ENCODE measurements around the gene USF3. TPM values are rescaled to one million over a fixed set of nuclear protein-coding genes. Genes with fewer than 3 reads are reported as not detected.

The USF3 gene
- polyA plus RNA-seq, 1 donor from 2014 or later, result 15.4 TPM

DNA sequence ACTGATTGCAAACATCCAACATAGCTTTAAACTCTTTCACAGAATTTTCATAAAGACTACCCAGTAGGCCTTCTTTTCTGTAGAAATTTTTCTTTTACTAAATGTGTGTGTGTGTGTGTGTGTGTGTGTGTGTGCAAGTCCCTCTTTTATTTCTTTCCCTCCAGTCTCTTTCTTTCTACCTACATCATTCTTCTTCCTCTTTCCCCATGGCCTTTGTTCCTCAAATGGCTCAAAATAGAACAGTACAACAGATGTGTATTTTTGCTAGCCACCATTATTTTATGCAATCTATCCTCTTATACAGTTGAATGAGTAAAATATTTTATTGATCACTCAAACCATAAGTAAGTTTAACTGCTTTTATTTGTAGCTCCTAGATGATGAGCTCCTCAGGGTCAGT, 76.4 kb downstream of the USF3 start:
- Histone ChIP-seq H3F3A (ENCODE audit: insufficient read depth, low read length, poor library complexity, severe bottlenecking) (no peaks in the 10 kb centered on the region), H3K9ac (ENCODE audit: low read length) (no peak overlapping the region), H3K9me3 (ENCODE audit: low read length) (no peaks in the 10 kb centered on the region), H3K4me2 (ENCODE audit: low read length) (no peak overlapping the region), H3K27ac (ENCODE audit: low read length) (no peak overlapping the region), H3K4me3 (ENCODE audit: low read length) (no peak overlapping the region), H3K27me3 (ENCODE audit: insufficient read depth, low read depth, low read length) (no peaks in the 10 kb centered on the region), H3K9me2 (ENCODE audit: insufficient read depth, low read length) (no peaks in the 10 kb centered on the region), H4K20me1 (ENCODE audit: insufficient read depth) (no peaks in the 10 kb centered on the region), H2AFZ (ENCODE audit: low read depth, low read length) (no peak overlapping the region), H3K36me3 (ENCODE audit: insufficient read depth, low read length) (no peaks in the 10 kb centered on the region), H3K79me2 (replicated peaks; ENCODE audit: insufficient read depth, low read length) (no peaks in the 10 kb centered on the region)
- no peak for TF ChIP-seq TAF1 (IDR thresholded peaks at IDR 0.05; ENCODE audit: low read depth)
- TF ChIP-seq, protein P1, sequence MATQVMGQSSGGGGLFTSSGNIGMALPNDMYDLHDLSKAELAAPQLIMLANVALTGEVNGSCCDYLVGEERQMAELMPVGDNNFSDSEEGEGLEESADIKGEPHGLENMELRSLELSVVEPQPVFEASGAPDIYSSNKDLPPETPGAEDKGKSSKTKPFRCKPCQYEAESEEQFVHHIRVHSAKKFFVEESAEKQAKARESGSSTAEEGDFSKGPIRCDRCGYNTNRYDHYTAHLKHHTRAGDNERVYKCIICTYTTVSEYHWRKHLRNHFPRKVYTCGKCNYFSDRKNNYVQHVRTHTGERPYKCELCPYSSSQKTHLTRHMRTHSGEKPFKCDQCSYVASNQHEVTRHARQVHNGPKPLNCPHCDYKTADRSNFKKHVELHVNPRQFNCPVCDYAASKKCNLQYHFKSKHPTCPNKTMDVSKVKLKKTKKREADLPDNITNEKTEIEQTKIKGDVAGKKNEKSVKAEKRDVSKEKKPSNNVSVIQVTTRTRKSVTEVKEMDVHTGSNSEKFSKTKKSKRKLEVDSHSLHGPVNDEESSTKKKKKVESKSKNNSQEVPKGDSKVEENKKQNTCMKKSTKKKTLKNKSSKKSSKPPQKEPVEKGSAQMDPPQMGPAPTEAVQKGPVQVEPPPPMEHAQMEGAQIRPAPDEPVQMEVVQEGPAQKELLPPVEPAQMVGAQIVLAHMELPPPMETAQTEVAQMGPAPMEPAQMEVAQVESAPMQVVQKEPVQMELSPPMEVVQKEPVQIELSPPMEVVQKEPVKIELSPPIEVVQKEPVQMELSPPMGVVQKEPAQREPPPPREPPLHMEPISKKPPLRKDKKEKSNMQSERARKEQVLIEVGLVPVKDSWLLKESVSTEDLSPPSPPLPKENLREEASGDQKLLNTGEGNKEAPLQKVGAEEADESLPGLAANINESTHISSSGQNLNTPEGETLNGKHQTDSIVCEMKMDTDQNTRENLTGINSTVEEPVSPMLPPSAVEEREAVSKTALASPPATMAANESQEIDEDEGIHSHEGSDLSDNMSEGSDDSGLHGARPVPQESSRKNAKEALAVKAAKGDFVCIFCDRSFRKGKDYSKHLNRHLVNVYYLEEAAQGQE (IDR thresholded peaks at IDR 0.05; ENCODE audit: borderline replicate concordance), result no peak

DNA sequence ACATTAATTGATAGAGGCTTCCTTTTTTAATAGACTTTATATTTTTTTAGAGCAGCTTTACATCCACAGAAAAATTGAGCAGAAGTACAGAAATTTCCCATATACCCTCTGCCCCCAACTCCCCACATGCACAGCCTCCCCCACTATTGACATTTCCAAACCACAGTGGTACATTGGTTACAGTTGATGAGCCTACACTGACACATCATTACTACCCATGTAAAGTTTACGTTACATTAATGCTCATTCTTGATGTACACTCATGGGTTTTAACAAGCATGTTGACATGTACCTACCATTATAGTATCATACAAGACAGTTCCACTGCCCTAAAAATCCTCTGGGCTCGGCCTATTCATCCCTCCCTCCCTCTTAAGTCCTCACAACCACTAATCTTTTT, 78.7 kb downstream of the USF3 start:
- no peaks in the 10 kb centered on the region for H3K9me3 ChIP-seq (ENCODE audit: low read length)
- TF ChIP-seq, protein P2, sequence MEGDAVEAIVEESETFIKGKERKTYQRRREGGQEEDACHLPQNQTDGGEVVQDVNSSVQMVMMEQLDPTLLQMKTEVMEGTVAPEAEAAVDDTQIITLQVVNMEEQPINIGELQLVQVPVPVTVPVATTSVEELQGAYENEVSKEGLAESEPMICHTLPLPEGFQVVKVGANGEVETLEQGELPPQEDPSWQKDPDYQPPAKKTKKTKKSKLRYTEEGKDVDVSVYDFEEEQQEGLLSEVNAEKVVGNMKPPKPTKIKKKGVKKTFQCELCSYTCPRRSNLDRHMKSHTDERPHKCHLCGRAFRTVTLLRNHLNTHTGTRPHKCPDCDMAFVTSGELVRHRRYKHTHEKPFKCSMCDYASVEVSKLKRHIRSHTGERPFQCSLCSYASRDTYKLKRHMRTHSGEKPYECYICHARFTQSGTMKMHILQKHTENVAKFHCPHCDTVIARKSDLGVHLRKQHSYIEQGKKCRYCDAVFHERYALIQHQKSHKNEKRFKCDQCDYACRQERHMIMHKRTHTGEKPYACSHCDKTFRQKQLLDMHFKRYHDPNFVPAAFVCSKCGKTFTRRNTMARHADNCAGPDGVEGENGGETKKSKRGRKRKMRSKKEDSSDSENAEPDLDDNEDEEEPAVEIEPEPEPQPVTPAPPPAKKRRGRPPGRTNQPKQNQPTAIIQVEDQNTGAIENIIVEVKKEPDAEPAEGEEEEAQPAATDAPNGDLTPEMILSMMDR (IDR thresholded peaks at IDR 0.05; ENCODE audit: poor library complexity, severe bottlenecking), result no peak
- TF ChIP-seq EP300 (conservative IDR thresholded peaks at IDR 0.05; ENCODE audit: poor library complexity, severe bottlenecking) (no peak), SMC3 (conservative IDR thresholded peaks at IDR 0.05; ENCODE audit: poor library complexity) (no peak)
- TF ChIP-seq, protein P1 (IDR thresholded peaks at IDR 0.05; ENCODE audit: borderline replicate concordance), result no peak
- no peaks in the 10 kb centered on the region for H3K9me2 ChIP-seq (ENCODE audit: insufficient read depth, low read length)

More for the DNA sequence above, 78.7 kb downstream of the USF3 start:
- no peak overlapping the region for H3K4me2 ChIP-seq (ENCODE audit: low read length)
- no peaks in the 10 kb centered on the region for H3K36me3 ChIP-seq (ENCODE audit: insufficient read depth, low read length)
- no peaks in the 10 kb centered on the region for H3K27me3 ChIP-seq (ENCODE audit: insufficient read depth, low read depth, low read length)
- no peak overlapping the region for H3K4me3 ChIP-seq (ENCODE audit: low read length)
- H3F3A ChIP-seq (ENCODE audit: insufficient read depth, low read length, poor library complexity, severe bottlenecking), result no peaks in the 10 kb centered on the region
- no peaks in the 10 kb centered on the region for H4K20me1 ChIP-seq (ENCODE audit: insufficient read depth)
- no peak overlapping the region for H2AFZ ChIP-seq (ENCODE audit: low read depth, low read length)
- no peak overlapping the region for H3K9ac ChIP-seq (ENCODE audit: low read length)
- no peaks in the 10 kb centered on the region for H3K79me2 ChIP-seq (replicated peaks; ENCODE audit: insufficient read depth, low read length)
- no peak overlapping the region for H3K27ac ChIP-seq (ENCODE audit: low read length)

Data from neural cell (in vitro differentiated cells).